Ecto neural progenitor cell (in vitro differentiated cells): ENCODE measurements around the gene UBE3C.

ENCODE experiments used
- DNase-seq: peaks from one replicate; pipeline ENCODE4 v3.0.0-alpha.2; 2018; ENCODE audit warnings: low spot score

UBE3C gene

GRCh38 chr7:157177333-157177982 lies 38.7 kb downstream of the UBE3C start:
- no peak for DNase-seq

- DNase-seq: no peak
Measured at GRCh38 chr7:157177983-157178381, 39.3 kb downstream of the UBE3C start.

GRCh38 chr7:157183832-157184231 lies 45.1 kb downstream of the UBE3C start:
- DNase-seq: no peak

- DNase-seq: no peak
Measured at GRCh38 chr7:157188091-157188665, 49.5 kb downstream of the UBE3C start.

- no peak for DNase-seq
Measured at GRCh38 chr7:157189405-157189804, 50.7 kb downstream of the UBE3C start.

- DNase-seq: no peak
Measured at GRCh38 chr7:157192861-157193260, 54.1 kb downstream of the UBE3C start.

- no peak for DNase-seq
Measured at GRCh38 chr7:157193274-157193673, 54.5 kb downstream of the UBE3C start.

GRCh38 chr7:157194948-157195347 lies 56.2 kb downstream of the UBE3C start:
- no peak for DNase-seq

- DNase-seq: no peak
Measured at GRCh38 chr7:157195868-157196267, 57.1 kb downstream of the UBE3C start.

- no peak for DNase-seq
Measured at GRCh38 chr7:157204134-157204533, 65.4 kb downstream of the UBE3C start.

GRCh38 chr7:157205438-157205837 lies 66.7 kb downstream of the UBE3C start:
- no peak for DNase-seq

- DNase-seq: no peak
Measured at GRCh38 chr7:157208571-157209413, 70.1 kb downstream of the UBE3C start.

GRCh38 chr7:157210682-157211081 lies 72.0 kb downstream of the UBE3C start:
- DNase-seq: no peak

GRCh38 chr7:157211690-157212089 lies 73.0 kb downstream of the UBE3C start:
- no peak for DNase-seq

GRCh38 chr7:157219154-157219553 lies 80.4 kb downstream of the UBE3C start:
- DNase-seq: no peak

GRCh38 chr7:157220916-157221569 lies 82.3 kb downstream of the UBE3C start:
- no peak for DNase-seq

- no peak for DNase-seq
Measured at GRCh38 chr7:157222687-157223086, 84.0 kb downstream of the UBE3C start.

GRCh38 chr7:157224627-157225026 lies 85.9 kb downstream of the UBE3C start:
- no peak for DNase-seq

- peak; percentile 54 for DNase-seq
Measured at GRCh38 chr7:157228864-157229422, 90.2 kb downstream of the UBE3C start.

- DNase-seq: no peak
Measured at GRCh38 chr7:157233677-157234076, 95.0 kb downstream of the UBE3C start.

- DNase-seq: no peak
Measured at GRCh38 chr7:157234271-157234670, 95.5 kb downstream of the UBE3C start.
